Fibroblast of the aortic adventitia (primary cell): Measurements from ENCODE around the gene SCFD2. TPM values are rescaled to one million over a fixed set of nuclear protein-coding genes. Genes with fewer than 3 reads are reported as not detected.

Experiments
- DNase-seq: peaks from one replicate; pipeline ENCODE4 v3.0.0-alpha.2; 2010; ENCODE audit warnings: low read depth
- H3K4me3 ChIP-seq: 2 replicates; pipeline ENCODE4 v1.5.1; 2011; ENCODE audit warnings: low read depth, mild to moderate bottlenecking, control low read depth, low read length, moderate library complexity
- total RNA-seq: library from RNA; depleted of rRNA; stranded (reverse); fragments of >200 nt; gene quantifications from 2 replicates; pipeline ENCODE4 v1.2.3, GENCODE V29; 2012; ENCODE audit warnings: low replicate concordance
- TF ChIP-seq, protein P1 (sequence below): IDR thresholded peaks from 2 replicates; pipeline ENCODE4 v1.5.1; 2011; ENCODE audit warnings: mild to moderate bottlenecking, low read length, control low read depth, inconsistent platforms; ENCODE audit not compliant: insufficient read depth

The SCFD2 gene
- total RNA-seq, 1 donor, result 69.2 TPM

DNA sequence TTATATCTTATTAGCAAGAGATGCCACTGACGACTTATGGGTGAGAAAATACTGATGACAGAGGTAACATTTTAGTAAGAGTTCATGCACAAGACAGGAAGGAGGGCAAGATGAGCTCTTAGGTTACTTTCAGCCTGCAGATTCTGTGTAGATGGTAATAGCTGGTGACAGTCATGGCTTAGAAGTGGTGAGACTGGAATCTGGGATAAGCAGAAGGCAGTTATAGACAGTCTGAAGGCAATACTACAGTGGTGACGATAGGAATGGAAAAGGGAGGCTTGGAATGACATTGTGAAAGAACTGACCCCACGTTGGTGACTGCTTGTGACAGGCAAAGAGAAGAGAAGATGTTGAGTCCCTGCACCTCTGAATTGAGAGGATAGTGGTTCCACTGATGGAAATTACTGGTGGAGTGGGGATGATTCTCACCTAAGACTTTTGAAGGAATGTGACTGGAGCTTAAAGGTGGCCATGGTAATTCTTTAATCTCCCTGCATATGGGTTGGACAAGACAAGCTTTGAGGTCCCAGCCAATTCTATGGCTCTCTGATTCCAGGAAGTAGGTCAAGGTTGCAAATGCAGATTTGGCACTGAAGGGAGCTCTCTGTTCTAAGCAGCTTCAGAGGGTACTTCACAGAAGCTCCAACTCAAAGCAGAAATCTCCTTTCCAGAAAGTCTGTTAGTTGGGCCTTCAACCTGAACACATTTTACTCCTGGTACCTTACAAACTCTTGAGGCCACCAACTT is 404.0 kb downstream of the SCFD2 start:
- TF ChIP-seq, protein P1, sequence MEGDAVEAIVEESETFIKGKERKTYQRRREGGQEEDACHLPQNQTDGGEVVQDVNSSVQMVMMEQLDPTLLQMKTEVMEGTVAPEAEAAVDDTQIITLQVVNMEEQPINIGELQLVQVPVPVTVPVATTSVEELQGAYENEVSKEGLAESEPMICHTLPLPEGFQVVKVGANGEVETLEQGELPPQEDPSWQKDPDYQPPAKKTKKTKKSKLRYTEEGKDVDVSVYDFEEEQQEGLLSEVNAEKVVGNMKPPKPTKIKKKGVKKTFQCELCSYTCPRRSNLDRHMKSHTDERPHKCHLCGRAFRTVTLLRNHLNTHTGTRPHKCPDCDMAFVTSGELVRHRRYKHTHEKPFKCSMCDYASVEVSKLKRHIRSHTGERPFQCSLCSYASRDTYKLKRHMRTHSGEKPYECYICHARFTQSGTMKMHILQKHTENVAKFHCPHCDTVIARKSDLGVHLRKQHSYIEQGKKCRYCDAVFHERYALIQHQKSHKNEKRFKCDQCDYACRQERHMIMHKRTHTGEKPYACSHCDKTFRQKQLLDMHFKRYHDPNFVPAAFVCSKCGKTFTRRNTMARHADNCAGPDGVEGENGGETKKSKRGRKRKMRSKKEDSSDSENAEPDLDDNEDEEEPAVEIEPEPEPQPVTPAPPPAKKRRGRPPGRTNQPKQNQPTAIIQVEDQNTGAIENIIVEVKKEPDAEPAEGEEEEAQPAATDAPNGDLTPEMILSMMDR, result no peak
- H3K4me3 ChIP-seq, result no peak overlapping the region
- no peak for DNase-seq

DNA sequence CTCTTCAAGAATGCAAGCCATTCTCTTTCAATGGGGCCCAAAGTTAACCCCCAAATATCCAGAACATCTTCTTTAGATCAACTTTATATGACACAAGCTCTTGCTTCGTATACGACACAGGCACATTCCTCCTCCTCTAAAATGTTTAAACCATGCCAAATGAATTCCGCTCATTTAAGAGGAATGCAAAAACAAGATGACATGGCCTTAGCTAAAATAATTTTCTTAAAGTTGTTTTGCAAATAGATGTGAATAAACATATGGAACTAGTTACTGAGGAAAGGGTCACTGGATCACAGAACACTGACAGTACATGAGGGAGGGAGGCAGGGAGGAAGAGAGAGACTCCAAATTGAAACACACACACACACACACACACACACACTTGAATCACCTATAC is 406.3 kb downstream of the SCFD2 start:
- H3K4me3 ChIP-seq, result no peak overlapping the region
- DNase-seq, result peak; percentile 69
- TF ChIP-seq, protein P1, result no peak

DNA sequence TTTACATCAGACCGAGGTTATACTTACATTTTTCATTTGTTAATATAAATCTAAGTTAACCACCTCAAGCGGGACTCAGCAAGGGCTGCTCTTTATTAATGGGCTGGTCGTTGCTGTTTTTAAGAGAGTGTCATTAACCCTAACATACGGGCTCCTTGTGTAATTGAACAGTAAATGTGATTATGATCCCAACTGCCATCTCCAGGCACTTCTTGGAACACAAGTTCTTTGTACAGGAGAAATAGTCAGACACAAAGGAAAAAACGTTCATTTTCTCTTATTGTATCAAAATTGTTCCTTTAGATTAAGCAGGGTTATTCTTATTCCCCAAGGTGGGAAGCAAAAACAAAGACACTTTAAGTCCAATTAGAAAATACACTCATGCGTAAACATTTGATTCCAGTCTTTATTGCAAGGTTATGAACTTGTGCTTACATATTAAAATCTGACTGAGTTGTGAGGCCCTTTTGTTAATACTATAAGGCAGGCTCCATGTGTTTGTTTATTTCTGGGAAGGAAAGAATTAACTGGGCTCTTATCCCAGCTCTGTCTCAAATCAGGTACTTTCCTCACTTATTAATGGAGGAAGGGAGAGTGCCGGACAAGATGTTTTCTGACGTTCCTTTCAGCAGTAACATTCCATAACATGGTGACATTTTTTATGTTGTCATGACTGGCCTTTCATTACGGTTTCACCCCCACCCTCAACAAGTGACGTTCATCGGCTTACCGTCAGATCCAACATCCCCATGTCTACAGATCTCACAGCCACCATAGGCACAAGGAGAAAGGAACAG is 407.8 kb downstream of the SCFD2 start:
- no peak overlapping the region for H3K4me3 ChIP-seq
- no peak for DNase-seq
- TF ChIP-seq, protein P1, result no peak

DNA sequence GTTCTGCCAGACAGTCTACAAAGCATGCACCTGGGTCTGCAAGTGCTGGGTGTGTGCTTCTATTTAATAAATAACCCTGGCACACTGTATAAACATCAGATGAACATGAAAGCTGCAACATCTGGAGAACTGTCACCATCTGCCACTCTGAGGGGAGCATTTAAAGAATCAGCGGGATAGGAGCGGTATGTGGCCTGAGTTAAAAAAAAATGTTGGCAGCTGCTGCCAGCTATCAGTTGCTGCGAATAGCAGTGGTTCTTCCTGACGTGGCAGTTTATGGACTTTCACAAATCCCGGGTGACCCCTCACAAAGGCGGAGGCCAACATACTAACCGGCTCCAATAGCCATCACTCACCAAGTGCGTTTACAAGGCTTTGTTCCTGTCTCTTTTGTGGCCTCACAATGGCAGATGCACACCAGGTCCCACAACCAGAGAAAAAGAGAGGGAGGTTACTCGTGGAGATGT is 408.6 kb downstream of the SCFD2 start:
- TF ChIP-seq, protein P1, result no peak
- no peak overlapping the region for H3K4me3 ChIP-seq
- peak; percentile 28 for DNase-seq

DNA sequence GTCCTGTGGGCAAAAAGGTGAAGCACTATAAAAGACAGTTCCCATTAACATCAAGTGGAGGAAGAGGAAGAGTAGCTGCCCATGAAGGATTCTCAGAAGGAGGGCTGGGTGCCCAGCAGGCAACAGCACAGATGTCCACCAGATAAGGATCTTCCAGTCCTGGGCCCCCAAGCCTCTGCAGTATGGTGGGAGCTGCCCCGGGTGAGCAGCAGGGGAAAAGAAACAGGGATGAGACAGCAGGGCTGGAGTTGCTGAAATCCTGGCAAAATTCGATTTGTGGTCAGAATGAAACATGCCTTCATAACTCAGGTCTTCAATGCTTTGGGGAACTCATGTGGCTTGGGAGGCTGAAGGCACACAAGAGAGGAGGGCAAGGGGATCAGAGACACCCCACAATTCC is 409.2 kb downstream of the SCFD2 start:
- DNase-seq, result no peak
- TF ChIP-seq, protein P1, result no peak
- no peak overlapping the region for H3K4me3 ChIP-seq

DNA sequence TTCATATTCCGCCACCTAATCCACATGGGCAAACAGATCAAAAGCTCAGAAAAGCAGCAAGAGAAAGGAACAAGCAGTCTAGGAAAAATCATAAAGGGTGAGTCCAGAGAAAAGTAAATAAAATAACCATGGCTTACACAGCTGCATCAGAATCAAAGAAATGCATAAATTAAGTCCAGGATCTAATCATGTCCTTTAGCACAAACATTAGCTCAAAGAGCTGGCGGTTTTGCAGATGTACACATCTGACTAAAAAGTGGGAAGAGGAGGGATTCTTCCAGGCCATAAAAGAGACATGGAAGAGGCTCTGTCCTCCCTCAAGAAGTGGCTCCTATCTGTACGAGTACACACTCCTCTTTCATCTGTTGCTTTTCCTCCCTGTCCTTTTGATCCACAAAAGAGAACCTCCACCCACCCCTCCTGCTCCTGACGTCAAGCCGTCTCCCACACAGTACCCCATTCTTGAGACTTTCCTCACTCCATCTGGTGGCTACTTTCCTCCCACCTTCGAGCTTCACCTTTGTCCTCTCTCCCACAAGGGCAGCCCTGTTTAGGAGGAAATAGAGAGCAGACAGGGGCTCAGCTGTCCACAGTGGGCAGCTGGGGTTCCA is 411.2 kb downstream of the SCFD2 start:
- TF ChIP-seq, protein P1, result no peak
- no peak for DNase-seq
- H3K4me3 ChIP-seq, result no peak overlapping the region
